ENCODE measurements around the gene WNT7B. TPM values are rescaled to one million over a fixed set of nuclear protein-coding genes. Genes with fewer than 3 reads are reported as not detected.

WNT7B gene
- total RNA-seq, 2 experiments from 2014 or later = not detected

GRCh38 chr22:45996241-45997076, 19.5 kb upstream of the WNT7B start:
- POLR2A ChIA-PET = no interaction called here
- Mint-ChIP-seq H3K4me1 (ENCODE audit: low read depth) (peaks cover 4% of the 10 kb centered on the region), H3K4me3 (no peak overlapping the region), H3K36me3 (ENCODE audit: low read depth) (no peaks in the 10 kb centered on the region), H3K9me3 (no peaks in the 10 kb centered on the region), H3K27me3 (peaks cover 4% of the 10 kb centered on the region), H3K27ac (no peak overlapping the region)
- peaks cover 0 to 6% of the 10 kb centered on the region in 2 experiments for H3K9me3 ChIP-seq (ENCODE audit: control insufficient read depth in 1 of 2, insufficient read depth in 1 of 2, low read length in 2 of 2)
- CTCF ChIA-PET = interaction anchor here (1.7 to 3.0 kb wide), 2 partner anchors 17 to 120 kb away, joined by 4 to 9 read pairs; no protein-coding TSS in a partner anchor
- peaks cover 0 to 3% of the 10 kb centered on the region in 2 experiments for H3K27me3 ChIP-seq (ENCODE audit: control insufficient read depth in 1 of 2, insufficient read depth in 2 of 2, low read length in 2 of 2)
- peaks cover 21% of the 10 kb centered on the region for H3K4me1 ChIP-seq (ENCODE audit: insufficient read depth, low read length)
- no peaks in the 10 kb centered on the region for H3K36me3 ChIP-seq (ENCODE audit: insufficient read depth, low read length)
- intact Hi-C loops (cut with DNase I, micrococcal nuclease) = loop anchor here in 1 of 2 experiments (5.0 kb wide), 1 partner anchor 316 kb away; no protein-coding TSS in a partner anchor
- ATAC-seq (ENCODE audit: poor library complexity) (no peak), DNase-seq (peak in 3 of 14 experiments; percentile 30 to 71 (median 66))
- no peak overlapping the region for H3K27ac ChIP-seq (ENCODE audit: low read depth in 1 of 2, low read length in 2 of 2)
- TF ChIP-seq CTCF (IDR thresholded peaks at IDR 0.05) = no peak
- no peak overlapping the region for H3K4me3 ChIP-seq (ENCODE audit: low read length)

GRCh38 chr22:45995405-45996101, 18.6 kb upstream of the WNT7B start:
- no peak for TF ChIP-seq CTCF (IDR thresholded peaks at IDR 0.05)

More at GRCh38 chr22:45995405-45996101, 18.6 kb upstream of the WNT7B start:
- intact Hi-C loops (cut with DNase I, micrococcal nuclease) = loop anchor here in 1 of 2 experiments (1.0 to 5.0 kb wide), 2 partner anchors 121 to 317 kb away; no protein-coding TSS in a partner anchor
- no peak overlapping the region for H3K4me3 ChIP-seq (ENCODE audit: low read length)
- ChIA-PET POLR2A (no interaction called here), CTCF (interaction anchor here (1.7 to 3.0 kb wide), 2 partner anchors 18 to 121 kb away, joined by 4 to 9 read pairs; no protein-coding TSS in a partner anchor)
- DNase-seq = no peak
- H3K36me3 ChIP-seq (ENCODE audit: insufficient read depth, low read length) = no peaks in the 10 kb centered on the region
- peaks cover 21% of the 10 kb centered on the region for H3K4me1 ChIP-seq (ENCODE audit: insufficient read depth, low read length)
- Mint-ChIP-seq H3K4me1 (ENCODE audit: low read depth) (peaks cover 4% of the 10 kb centered on the region), H3K4me3 (no peak overlapping the region), H3K9me3 (no peaks in the 10 kb centered on the region), H3K27me3 (peaks cover 9% of the 10 kb centered on the region), H3K27ac (no peak overlapping the region), H3K36me3 (ENCODE audit: low read depth) (no peaks in the 10 kb centered on the region)
- H3K9me3 ChIP-seq (ENCODE audit: control insufficient read depth in 1 of 2, insufficient read depth in 1 of 2, low read length in 2 of 2) = peaks cover 0 to 6% of the 10 kb centered on the region in 2 experiments
- peaks cover 0 to 3% of the 10 kb centered on the region in 2 experiments for H3K27me3 ChIP-seq (ENCODE audit: control insufficient read depth in 1 of 2, insufficient read depth in 2 of 2, low read length in 2 of 2)
- no peak overlapping the region for H3K27ac ChIP-seq (ENCODE audit: low read depth in 1 of 2, low read length in 2 of 2)
- no peak for ATAC-seq (ENCODE audit: poor library complexity)

Measured in CD4-positive, alpha-beta T cell (primary cell).